Esophagus muscularis mucosa (tissue), 4 donors: ENCODE results near the gene CAPN2. TPM values are rescaled to one million over a fixed set of nuclear protein-coding genes. Genes with fewer than 3 reads are reported as not detected.

Experiments used
- DNase-seq: peaks from one replicate; pipeline ENCODE4 v3.0.0-alpha.2; 2017; ENCODE audit errors: extremely low spot score
- H3K27ac ChIP-seq, 4 donors: fragments of 200-600 bp; sonication (generic); replicated peaks in 1 of 4; 1 replicate in 3 of 4; 2 replicates in 1 of 4; pipeline ENCODE4 v1.5.1; 2016 to 2019; ENCODE audit warnings: mild to moderate bottlenecking in 1 of 4
- H3K27me3 ChIP-seq, 4 donors: fragments of 200-600 bp; sonication (generic); one replicate each; pipeline versions ENCODE4 v1.5.1 to v1.6.0; 2016 to 2019
- H3K36me3 ChIP-seq, 4 donors: fragments of 200-600 bp; sonication (generic); one replicate each; pipeline ENCODE4 v1.5.1; 2016 to 2019
- H3K4me1 ChIP-seq, 4 donors: fragments of 200-600 bp; sonication (generic); one replicate each; pipeline ENCODE4 v1.5.1; 2016 to 2019
- H3K4me3 ChIP-seq, 4 donors: fragments of 200-600 bp; sonication (generic); 1 replicate in 2 of 4; 2 replicates in 2 of 4; pipeline ENCODE4 v1.5.1; 2016 to 2019; ENCODE audit warnings: mild to moderate bottlenecking in 4 of 4, moderate library complexity in 1 of 4
- H3K9me3 ChIP-seq, 4 donors: fragments of 200-600 bp; sonication (generic); 1 replicate in 3 of 4; 2 replicates in 1 of 4; pipeline ENCODE4 v1.5.1; 2016 to 2019
- CTCF ChIP-seq, 3 experiments: fragments of 200-600 bp in 2 of 3; fragments of 450-650 bp in 1 of 3; sonication (generic) in 2 of 3; IDR thresholded peaks; one replicate each; pipeline ENCODE4 v1.5.1; 2017 to 2019; ENCODE audit warnings: antibody characterized with exemption in 3 of 3, mild to moderate bottlenecking in 2 of 3, moderate library complexity in 1 of 3
- EP300 ChIP-seq: sonication (generic); formaldehyde crosslinking; IDR thresholded peaks from one replicate; pipeline ENCODE4 v1.6.1; 2017; ENCODE audit warnings: antibody characterized with exemption
- POLR2A ChIP-seq: fragments of 450-650 bp; IDR thresholded peaks from one replicate; pipeline ENCODE4 v1.6.1; 2017; ENCODE audit warnings: antibody characterized with exemption, moderate library complexity, mild to moderate bottlenecking, low read depth
- POLR2AphosphoS5 ChIP-seq, 2 donors: sonication (generic); formaldehyde crosslinking; IDR thresholded peaks; one replicate each; pipeline ENCODE4 v1.6.1; 2017; ENCODE audit warnings: antibody characterized with exemption in 2 of 2
- WGBS: methylation state at CpG from one replicate; pipeline ENCODE4 v1.1.5; 2018; 5-methylcytosine and 5-hydroxymethylcytosine counted together
- intact Hi-C: fragments of 100-400 bp; cut with DNase I; formaldehyde crosslinking; loops from one replicate; pipeline ENCODE4 v1.15.1; 2023
- total RNA-seq, 4 donors: library from RNA; depleted of rRNA; stranded (reverse); fragments of >200 nt; gene quantifications; one replicate each; pipeline versions ENCODE4 v1.1.0 to v1.2.1, GENCODE V29; 2016

CAPN2 gene
- total RNA-seq, 4 donors from 2014 or later, result 91.9 to 231 (median 161) TPM

- WGBS, result 56% methylated on average over 12 of the region's 12 CpGs
- H3K27me3 ChIP-seq, result no peaks in the 10 kb centered on the region
- H3K36me3 ChIP-seq, result no peaks in the 10 kb centered on the region
- TF ChIP-seq CTCF (IDR thresholded peaks at IDR 0.05) (no peak), POLR2A (no peak), POLR2AphosphoS5 (IDR thresholded peaks at IDR 0.05) (no peak), EP300 (no peak)
- no peak overlapping the region for H3K4me3 ChIP-seq
- H3K9me3 ChIP-seq, result no peaks in the 10 kb centered on the region
- H3K27ac ChIP-seq, result peak overlapping the region; percentile 77 to 88 (median 84)
- no peak for DNase-seq
- intact Hi-C loops, result no loop called here
- peaks cover 45 to 64% (median 59%) of the 10 kb centered on the region in 4 donors for H3K4me1 ChIP-seq
These were observed 6.0 kb upstream of the CAPN2 start for GRCh38 chr1:223706077-223706973.

GRCh38 chr1:223707256-223708000 is 4.9 kb upstream of the CAPN2 start:
- H3K36me3 ChIP-seq, result no peaks in the 10 kb centered on the region
- DNase-seq, result no peak
- H3K4me1 ChIP-seq, result peaks cover 50 to 70% (median 62%) of the 10 kb centered on the region in 4 donors
- H3K27ac ChIP-seq, result peak overlapping the region; percentile 77 to 88 (median 84)
- no peaks in the 10 kb centered on the region for H3K27me3 ChIP-seq
- no peaks in the 10 kb centered on the region for H3K9me3 ChIP-seq
- no peak for TF ChIP-seq POLR2A
- TF ChIP-seq EP300, result no peak
- TF ChIP-seq POLR2AphosphoS5 (IDR thresholded peaks at IDR 0.05), result peak; percentile 70
- TF ChIP-seq CTCF (IDR thresholded peaks at IDR 0.05), result no peak
- WGBS, result 33% methylated on average over 6 of the region's 6 CpGs
- no peak overlapping the region for H3K4me3 ChIP-seq
- intact Hi-C loops, result no loop called here

- TF ChIP-seq POLR2A (no peak), CTCF (IDR thresholded peaks at IDR 0.05) (peak in 1 of 3 experiments; percentile 26)
- Histone ChIP-seq H3K4me3 (no peak overlapping the region), H3K27me3 (no peaks in the 10 kb centered on the region), H3K4me1 (peaks cover 50 to 72% (median 60%) of the 10 kb centered on the region in 4 donors), H3K27ac (peak overlapping the region; percentile 77 to 88 (median 84)), H3K9me3 (no peaks in the 10 kb centered on the region), H3K36me3 (no peaks in the 10 kb centered on the region)
- intact Hi-C loops, result no loop called here
- DNase-seq, result no peak
- 69% methylated on average over 5 of the region's 5 CpGs for WGBS
These were observed 4.4 kb upstream of the CAPN2 start for GRCh38 chr1:223708001-223708359.

GRCh38 chr1:223708651-223709268 is 3.6 kb upstream of the CAPN2 start:
- DNase-seq, result no peak
- H3K9me3 ChIP-seq, result no peaks in the 10 kb centered on the region
- WGBS, result 95% methylated on average over 3 of the region's 3 CpGs
- H3K27me3 ChIP-seq, result no peaks in the 10 kb centered on the region
- H3K27ac ChIP-seq, result peak overlapping the region in 2 of 4 donors; percentile 15 to 86
- H3K36me3 ChIP-seq, result no peaks in the 10 kb centered on the region
- peaks cover 56 to 77% (median 67%) of the 10 kb centered on the region in 4 donors for H3K4me1 ChIP-seq
- intact Hi-C loops, result no loop called here
- H3K4me3 ChIP-seq, result no peak overlapping the region
- TF ChIP-seq EP300 (no peak), POLR2A (no peak), CTCF (IDR thresholded peaks at IDR 0.05) (no peak), POLR2AphosphoS5 (IDR thresholded peaks at IDR 0.05) (no peak)
